ENCODE results near the gene GAB1.

The GAB1 gene

DNA sequence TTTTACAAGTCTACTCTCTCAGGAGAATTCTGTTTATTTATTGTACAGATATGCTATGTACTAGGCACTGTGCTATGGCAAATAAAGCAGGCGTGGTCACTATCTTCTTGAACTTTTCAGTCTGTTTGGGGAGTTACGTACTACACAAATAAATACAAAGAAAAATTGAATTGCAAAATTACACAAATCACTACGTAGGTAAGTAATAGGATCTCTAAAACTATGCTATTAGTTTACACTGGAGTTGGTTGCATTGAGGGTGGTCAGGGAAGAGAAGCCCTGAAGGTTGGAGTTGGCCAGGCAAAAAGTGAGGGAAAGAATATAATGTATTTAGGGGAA, 75.7 kb downstream of the GAB1 start:
- TF ChIP-seq, protein P1, sequence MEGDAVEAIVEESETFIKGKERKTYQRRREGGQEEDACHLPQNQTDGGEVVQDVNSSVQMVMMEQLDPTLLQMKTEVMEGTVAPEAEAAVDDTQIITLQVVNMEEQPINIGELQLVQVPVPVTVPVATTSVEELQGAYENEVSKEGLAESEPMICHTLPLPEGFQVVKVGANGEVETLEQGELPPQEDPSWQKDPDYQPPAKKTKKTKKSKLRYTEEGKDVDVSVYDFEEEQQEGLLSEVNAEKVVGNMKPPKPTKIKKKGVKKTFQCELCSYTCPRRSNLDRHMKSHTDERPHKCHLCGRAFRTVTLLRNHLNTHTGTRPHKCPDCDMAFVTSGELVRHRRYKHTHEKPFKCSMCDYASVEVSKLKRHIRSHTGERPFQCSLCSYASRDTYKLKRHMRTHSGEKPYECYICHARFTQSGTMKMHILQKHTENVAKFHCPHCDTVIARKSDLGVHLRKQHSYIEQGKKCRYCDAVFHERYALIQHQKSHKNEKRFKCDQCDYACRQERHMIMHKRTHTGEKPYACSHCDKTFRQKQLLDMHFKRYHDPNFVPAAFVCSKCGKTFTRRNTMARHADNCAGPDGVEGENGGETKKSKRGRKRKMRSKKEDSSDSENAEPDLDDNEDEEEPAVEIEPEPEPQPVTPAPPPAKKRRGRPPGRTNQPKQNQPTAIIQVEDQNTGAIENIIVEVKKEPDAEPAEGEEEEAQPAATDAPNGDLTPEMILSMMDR (IDR thresholded peaks at IDR 0.05; ENCODE audit: low read depth, low read length) = no peak
- no peak overlapping the region for H3K4me3 ChIP-seq (ENCODE audit: low read depth, low read length)
- DNase-seq = no peak
- no peaks in the 10 kb centered on the region for H3K9me3 ChIP-seq
- H3K27me3 ChIP-seq = no peaks in the 10 kb centered on the region
- H3K36me3 ChIP-seq = no peaks in the 10 kb centered on the region
- no peaks in the 10 kb centered on the region for H3K4me1 ChIP-seq

DNA sequence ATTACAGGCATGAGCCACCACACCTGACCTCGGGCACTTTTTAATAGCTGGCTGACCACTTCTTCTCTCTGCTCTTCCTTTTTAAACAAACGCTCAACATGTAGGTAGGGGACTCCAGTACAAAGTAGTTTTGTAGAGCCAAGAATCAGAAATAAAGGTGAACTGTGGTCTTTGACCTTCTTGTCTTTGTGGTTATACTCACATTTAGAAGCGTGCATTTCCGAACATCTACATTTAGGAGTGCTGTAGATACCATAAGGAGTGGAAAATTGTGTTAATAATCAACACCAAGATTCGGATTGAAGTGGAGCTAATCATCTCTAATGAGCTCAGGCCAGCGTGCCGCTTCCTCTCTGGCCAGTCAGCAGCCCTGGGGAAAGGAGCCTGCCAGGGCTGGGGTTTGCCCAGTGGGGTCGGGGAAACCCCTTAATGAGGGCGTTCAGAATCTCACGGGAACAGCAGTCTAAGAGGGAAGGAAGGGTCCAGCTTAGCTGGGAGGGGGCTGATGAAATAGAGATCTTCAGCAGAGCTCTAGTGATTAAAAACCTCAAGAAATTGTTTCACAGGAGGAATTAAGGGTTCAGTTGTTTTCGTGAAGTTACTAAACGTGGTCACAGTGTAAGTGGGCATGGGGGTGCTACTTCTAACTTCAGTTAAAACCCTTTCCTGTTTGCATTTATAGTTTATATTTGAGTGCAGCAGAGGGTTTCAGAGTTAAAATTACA, 81.2 kb downstream of the GAB1 start:
- TF ChIP-seq, protein P1 (IDR thresholded peaks at IDR 0.05; ENCODE audit: low read depth, low read length) = no peak
- H3K9me3 ChIP-seq = no peaks in the 10 kb centered on the region
- no peaks in the 10 kb centered on the region for H3K4me1 ChIP-seq
- H3K36me3 ChIP-seq = no peaks in the 10 kb centered on the region
- no peak overlapping the region for H3K4me3 ChIP-seq (ENCODE audit: low read depth, low read length)
- DNase-seq = no peak
- H3K27me3 ChIP-seq = no peaks in the 10 kb centered on the region; the same call in 1 of the 2 replicates

DNA sequence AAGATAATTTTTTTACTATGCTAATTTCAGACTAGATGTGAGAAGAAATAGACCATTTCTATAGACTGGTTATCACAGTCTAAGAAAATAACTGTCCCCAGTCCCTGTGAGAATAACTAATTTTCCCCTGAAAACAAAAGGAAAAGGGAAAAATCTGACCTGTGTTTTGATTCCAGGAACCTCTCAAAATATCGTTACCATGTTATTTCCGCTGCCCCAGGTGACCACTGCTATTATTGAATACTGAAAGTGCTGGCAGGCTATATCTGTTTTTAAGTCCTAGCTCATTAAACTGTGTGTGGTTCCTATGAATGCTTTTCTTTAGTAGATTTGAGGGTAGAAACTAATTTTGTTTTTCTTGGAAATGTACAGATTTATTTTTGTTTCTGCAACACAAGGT, 83.6 kb downstream of the GAB1 start:
- Histone ChIP-seq H3K27me3 (no peaks in the 10 kb centered on the region; the same call in 1 of the 2 replicates), H3K9me3 (no peaks in the 10 kb centered on the region), H3K36me3 (no peaks in the 10 kb centered on the region), H3K4me1 (no peaks in the 10 kb centered on the region), H3K4me3 (ENCODE audit: low read depth, low read length) (no peak overlapping the region)
- DNase-seq = no peak
- TF ChIP-seq, protein P1 (IDR thresholded peaks at IDR 0.05; ENCODE audit: low read depth, low read length) = no peak

DNA sequence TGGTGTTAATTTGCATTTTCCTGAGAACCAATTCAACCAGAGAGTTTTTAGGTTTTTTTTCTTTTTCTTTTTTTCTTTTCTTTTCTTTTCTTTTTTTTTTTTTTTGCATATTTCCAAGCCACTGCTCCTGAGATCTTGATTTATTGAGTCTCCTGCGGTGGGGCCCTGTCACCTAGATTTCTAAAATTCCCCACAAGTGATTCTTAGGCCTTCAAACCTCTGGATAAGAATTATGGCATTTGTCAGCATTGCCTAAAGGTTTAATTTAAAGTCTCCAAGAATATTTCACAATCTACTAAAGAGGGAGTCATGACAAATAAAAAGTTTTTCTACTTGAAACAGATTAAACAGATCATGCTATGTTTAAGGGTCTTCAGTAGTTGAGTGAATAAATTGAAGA, 84.9 kb downstream of the GAB1 start:
- no peak overlapping the region for H3K4me3 ChIP-seq (ENCODE audit: low read depth, low read length)
- DNase-seq = no peak
- no peaks in the 10 kb centered on the region for H3K36me3 ChIP-seq
- TF ChIP-seq, protein P1 (IDR thresholded peaks at IDR 0.05; ENCODE audit: low read depth, low read length) = no peak
- H3K4me1 ChIP-seq = no peaks in the 10 kb centered on the region
- H3K9me3 ChIP-seq = no peaks in the 10 kb centered on the region
- H3K27me3 ChIP-seq = no peaks in the 10 kb centered on the region; the same call in 1 of the 2 replicates

DNA sequence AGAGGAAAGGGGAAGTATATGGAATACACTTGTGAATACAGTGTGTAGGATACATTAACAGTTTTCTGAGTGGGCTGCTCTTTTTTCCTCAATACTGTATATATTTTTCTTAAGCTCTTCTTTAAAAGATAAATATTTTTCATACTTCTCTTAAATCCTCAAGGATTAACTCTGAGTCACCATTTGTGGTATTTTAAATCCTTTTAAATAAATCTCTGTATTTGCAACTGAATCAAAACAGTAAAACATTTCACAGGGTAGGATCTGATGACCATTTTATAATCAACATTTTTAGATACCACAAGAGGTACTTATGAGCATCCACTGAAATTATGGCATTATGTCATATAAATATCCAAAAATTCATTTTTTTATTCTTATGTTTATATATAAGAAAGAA, 87.6 kb downstream of the GAB1 start:
- Histone ChIP-seq H3K4me1 (no peaks in the 10 kb centered on the region), H3K9me3 (no peaks in the 10 kb centered on the region), H3K36me3 (no peaks in the 10 kb centered on the region), H3K4me3 (ENCODE audit: low read depth, low read length) (no peak overlapping the region), H3K27me3 (no peaks in the 10 kb centered on the region; the same call in 1 of the 2 replicates)
- TF ChIP-seq, protein P1 (IDR thresholded peaks at IDR 0.05; ENCODE audit: low read depth, low read length) = no peak
- DNase-seq = no peak

DNA sequence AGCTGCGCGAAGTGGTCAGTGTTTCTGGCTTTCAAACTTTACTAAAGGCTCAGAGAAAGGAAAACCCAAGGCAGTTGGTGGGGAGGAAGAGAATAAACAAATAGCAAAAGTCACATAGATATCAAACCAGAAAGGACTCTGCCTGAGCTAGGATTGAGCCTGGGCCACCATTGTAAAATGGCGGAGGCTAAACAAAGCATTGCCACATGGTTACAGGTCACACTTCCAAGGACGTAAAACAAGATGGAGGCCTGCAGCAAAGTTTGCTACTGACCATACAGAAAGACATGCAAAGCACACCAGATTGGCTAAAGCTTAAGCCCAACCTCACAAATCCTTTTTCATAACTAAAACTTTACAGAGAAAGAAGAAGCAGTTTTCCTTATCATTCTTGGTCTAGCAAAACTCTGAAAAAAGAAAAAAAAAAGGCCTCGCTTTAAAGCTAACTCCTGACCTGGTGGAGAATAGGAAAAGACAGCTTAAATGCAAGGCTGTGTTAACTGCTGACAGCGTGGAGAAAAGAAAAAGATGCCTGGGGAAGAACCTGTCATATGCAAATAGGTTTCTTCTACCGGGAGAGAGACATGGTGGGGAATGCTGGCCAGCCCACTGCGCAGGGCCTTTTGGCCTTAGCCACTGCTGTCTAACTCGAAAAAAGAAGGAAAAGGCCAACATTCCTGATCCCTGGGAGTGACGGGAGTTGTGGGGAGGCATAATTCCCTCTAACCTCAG, 95.0 kb downstream of the GAB1 start:
- TF ChIP-seq, protein P1 (IDR thresholded peaks at IDR 0.05; ENCODE audit: low read depth, low read length) = no peak
- Histone ChIP-seq H3K9me3 (no peaks in the 10 kb centered on the region), H3K4me3 (ENCODE audit: low read depth, low read length) (no peak overlapping the region), H3K36me3 (no peaks in the 10 kb centered on the region), H3K4me1 (no peaks in the 10 kb centered on the region), H3K27me3 (no peaks in the 10 kb centered on the region)
- DNase-seq = no peak
